ENCODE measurements around the gene TMEM175. TPM values are rescaled to one million over a fixed set of nuclear protein-coding genes. Genes with fewer than 3 reads are reported as not detected.

Gene TMEM175
- total and polyA plus RNA-seq, 9 of the 15 experiments (the other 6 are each of a cell fraction or from before 2014, with no cell fraction given), result 0.13 to 30.9 (median 9.4) TPM

DNA sequence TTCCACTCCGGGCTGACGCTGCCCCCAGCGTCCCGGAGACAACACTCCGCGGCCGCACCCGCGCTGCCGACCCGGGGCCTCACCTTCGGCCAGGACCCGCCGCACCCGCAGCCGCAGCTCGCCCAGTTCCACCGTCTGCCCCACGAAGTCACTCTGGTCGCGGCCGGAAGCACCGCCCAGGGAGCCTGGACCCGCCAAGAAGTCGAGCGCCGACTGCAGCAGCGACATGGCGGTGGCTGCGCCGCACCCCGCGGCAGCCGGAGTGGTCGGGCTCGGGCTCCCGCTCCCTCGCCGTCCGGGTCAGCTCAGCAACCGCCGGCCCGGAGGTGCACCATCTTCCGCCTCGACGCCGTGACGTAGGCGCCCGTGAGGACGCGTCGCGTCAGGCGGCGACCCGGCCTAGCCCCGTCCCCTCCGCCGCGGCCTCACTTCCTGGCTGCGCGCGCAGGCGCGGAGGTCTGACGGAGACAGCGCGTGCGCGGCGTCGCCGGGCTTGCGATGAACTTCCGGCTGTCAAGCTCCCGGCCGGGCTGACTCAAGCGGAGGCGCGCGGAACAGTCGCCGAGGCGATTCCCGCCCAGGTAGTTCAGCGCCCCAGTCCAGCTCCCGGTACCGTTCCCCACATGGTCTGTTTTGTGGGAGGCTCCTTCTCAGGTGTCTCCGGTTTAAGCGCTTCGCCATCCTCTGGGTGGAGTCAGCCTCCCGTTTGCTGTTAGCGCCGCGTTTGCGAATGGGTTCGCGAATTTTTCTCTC lies at the start of gene TMEM175, which contains the start of gene GAK (continued):
- peak; percentile 40 for TF ChIP-seq CHD7 (IDR thresholded peaks at IDR 0.05; ENCODE audit: low read depth, low read length)
- TF ChIP-seq SAP30 (IDR thresholded peaks at IDR 0.05; ENCODE audit: borderline replicate concordance, insufficient read depth, low read depth, low read length, poor library complexity, severe bottlenecking), result peak; percentile 94
- TF ChIP-seq BRF2 (IDR thresholded peaks at IDR 0.05; ENCODE audit: borderline replicate concordance, insufficient read depth, insufficient read length), result no peak
- TF ChIP-seq CBX8 (IDR thresholded peaks at IDR 0.05; ENCODE audit: borderline replicate concordance, extremely low read depth, low read depth, low read length, poor library complexity, severe bottlenecking), result no peak
- no peak for TF ChIP-seq NR2C1 (IDR thresholded peaks at IDR 0.05)
- no peak for TF ChIP-seq NR2C1 (tag; IDR thresholded peaks at IDR 0.05)
- no peak for TF ChIP-seq DEAF1 (CRISPR knock-in tag; IDR thresholded peaks at IDR 0.05)
- TF ChIP-seq PHTF2 (CRISPR knock-in tag; IDR thresholded peaks at IDR 0.05), result no peak
- no peak for TF ChIP-seq NCOA1 (IDR thresholded peaks at IDR 0.05; ENCODE audit: low read depth)
- TF ChIP-seq ZNF717 (CRISPR knock-in tag; IDR thresholded peaks at IDR 0.05), result no peak
- no peak; the same call in 1 of the 2 replicates for TF ChIP-seq NFE2 (IDR thresholded peaks at IDR 0.05; ENCODE audit: low read depth)
- TF ChIP-seq RAD51 (IDR thresholded peaks at IDR 0.05; ENCODE audit: borderline replicate concordance, low read depth), result no peak

Measured in K562 (cell line).